H9 (cell line): Measurements from ENCODE around the gene TMEM97. TPM values are rescaled to one million over a fixed set of nuclear protein-coding genes. Genes with fewer than 3 reads are reported as not detected.

ENCODE experiments used
- DNase-seq: peaks from one replicate; pipeline ENCODE4 v3.0.0-alpha.2; 2017
- H2AFZ ChIP-seq: one replicate; pipeline ENCODE4 v1.6.1; 2013; ENCODE audit warnings: mild to moderate bottlenecking, low read length, control low read depth, moderate library complexity
- H2AK5ac ChIP-seq: 2 replicates; pipeline ENCODE4 v1.6.1; 2013; ENCODE audit warnings: low read length, control low read depth, mixed read lengths; ENCODE audit not compliant: insufficient read length
- H2BK120ac ChIP-seq: one replicate; pipeline ENCODE4 v1.6.1; 2013; ENCODE audit warnings: low read depth, mild to moderate bottlenecking, low read length, control low read depth, inconsistent platforms; ENCODE audit not compliant: poor library complexity, severe bottlenecking
- H2BK12ac ChIP-seq: 2 replicates; pipeline ENCODE4 v1.6.1; 2013; ENCODE audit warnings: low read length, control low read depth, mixed read lengths, low read depth; ENCODE audit not compliant: insufficient read length
- H2BK15ac ChIP-seq: 2 replicates; pipeline ENCODE4 v1.6.1; 2013; ENCODE audit warnings: low read depth, low read length, control low read depth
- H2BK20ac ChIP-seq: one replicate; pipeline ENCODE4 v1.6.1; 2013; ENCODE audit warnings: low read depth, mild to moderate bottlenecking, low read length, control low read depth, inconsistent platforms; ENCODE audit not compliant: poor library complexity, severe bottlenecking
- H2BK5ac ChIP-seq: 2 replicates; pipeline ENCODE4 v1.6.1; 2013; ENCODE audit warnings: low read length, control low read depth, mixed read lengths; ENCODE audit not compliant: insufficient read length
- H3K14ac ChIP-seq: 2 replicates; pipeline ENCODE4 v1.6.1; 2013; ENCODE audit warnings: low read length, control low read depth; ENCODE audit not compliant: insufficient read depth
- H3K18ac ChIP-seq: 2 replicates; pipeline ENCODE4 v1.6.1; 2013; ENCODE audit warnings: low read depth, mild to moderate bottlenecking, mixed read lengths, low read length, control low read depth; ENCODE audit not compliant: insufficient read length
- H3K23ac ChIP-seq: 2 replicates; pipeline ENCODE4 v1.6.1; 2013; ENCODE audit warnings: low read length, control low read depth, mixed read lengths, low read depth; ENCODE audit not compliant: insufficient read length
- H3K23me2 ChIP-seq: 2 replicates; pipeline ENCODE4 v1.6.1; 2013; ENCODE audit warnings: low read depth, mild to moderate bottlenecking, mixed read lengths, low read length, control low read depth; ENCODE audit not compliant: insufficient read length, poor library complexity, severe bottlenecking
- H3K27ac ChIP-seq: 2 replicates; pipeline ENCODE4 v1.5.1; 2013; ENCODE audit warnings: low read length, control low read depth, mixed read lengths, low read depth; ENCODE audit not compliant: insufficient read length
- H3K27me3 ChIP-seq: 2 replicates; pipeline ENCODE4 v1.6.1; 2013; ENCODE audit warnings: low read length, control low read depth, inconsistent platforms; ENCODE audit not compliant: insufficient read depth
- H3K4ac ChIP-seq: 2 replicates; pipeline ENCODE4 v1.6.1; 2013; ENCODE audit warnings: low read depth, mild to moderate bottlenecking, control low read depth, inconsistent platforms, low read length, moderate library complexity
- H3K4me1 ChIP-seq: 2 replicates; pipeline ENCODE4 v1.6.1; 2013; ENCODE audit warnings: low read length, control low read depth, inconsistent platforms; ENCODE audit not compliant: insufficient read depth
- H3K4me2 ChIP-seq: 2 replicates; pipeline ENCODE4 v1.6.1; 2013; ENCODE audit warnings: low read length, control low read depth, mixed read lengths; ENCODE audit not compliant: insufficient read length, insufficient read depth
- H3K56ac ChIP-seq: 2 replicates; pipeline ENCODE4 v1.6.1; 2013; ENCODE audit warnings: low read depth, mild to moderate bottlenecking, mixed read lengths, low read length, control low read depth; ENCODE audit not compliant: insufficient read length
- H3K79me1 ChIP-seq: 2 replicates; pipeline ENCODE4 v1.6.1; 2013; ENCODE audit warnings: low read depth, mild to moderate bottlenecking, moderate library complexity, low read length, control low read depth, inconsistent platforms; ENCODE audit not compliant: insufficient read depth, poor library complexity, severe bottlenecking
- H3K79me2 ChIP-seq: 2 replicates; pipeline ENCODE4 v1.6.1; 2013; ENCODE audit warnings: low read length, control low read depth, inconsistent platforms; ENCODE audit not compliant: insufficient read depth
- H3K9ac ChIP-seq: 2 replicates; pipeline ENCODE4 v1.6.1; 2013; ENCODE audit warnings: low read length, control low read depth, mixed read lengths; ENCODE audit not compliant: insufficient read length; ENCODE audit errors: extremely low read depth
- H3K9me3 ChIP-seq: one replicate; pipeline ENCODE4 v1.6.1; 2013; ENCODE audit warnings: low read depth, low read length, inconsistent platforms; ENCODE audit not compliant: control insufficient read depth
- H3T11ph ChIP-seq: one replicate; pipeline ENCODE4 v1.6.1; 2013; ENCODE audit warnings: mild to moderate bottlenecking, low read length, control low read depth, inconsistent platforms
- H4K20me1 ChIP-seq: one replicate; pipeline ENCODE4 v1.6.1; 2013; ENCODE audit not compliant: control insufficient read depth, insufficient read length, insufficient read depth
- H4K5ac ChIP-seq: 2 replicates; pipeline ENCODE4 v1.6.1; 2013; ENCODE audit warnings: low read depth, mild to moderate bottlenecking, mixed read lengths, low read length, control low read depth; ENCODE audit not compliant: insufficient read length
- H4K8ac ChIP-seq: replicated peaks from 2 replicates; pipeline ENCODE4 v1.6.1; 2013; ENCODE audit warnings: low read length, control low read depth, mixed read lengths, low read depth; ENCODE audit not compliant: insufficient read length
- H4K91ac ChIP-seq: 2 replicates; pipeline ENCODE4 v1.6.1; 2013; ENCODE audit warnings: low read depth, mild to moderate bottlenecking, moderate library complexity, mixed read lengths, low read length, control low read depth; ENCODE audit not compliant: insufficient read length
- H3K27ac Mint-ChIP-seq, 3 experiments: 2 replicates in 2 of 3; 3 replicates in 1 of 3; pipeline ENCODE4 v1.8.0; 2020 to 2021; ENCODE audit warnings: mixed read lengths in 3 of 3, mild to moderate bottlenecking in 1 of 3, moderate library complexity in 1 of 3
- H3K27me3 Mint-ChIP-seq: 2 replicates; pipeline ENCODE4 v1.8.0; 2021; ENCODE audit warnings: low read depth, mild to moderate bottlenecking, moderate library complexity, mixed read lengths
- H3K36me3 Mint-ChIP-seq, 3 experiments: 2 replicates in 2 of 3; 3 replicates in 1 of 3; pipeline ENCODE4 v1.8.0; 2020 to 2021; ENCODE audit warnings: low read depth in 3 of 3, mixed read lengths in 3 of 3; ENCODE audit not compliant: insufficient read depth in 1 of 3
- H3K4me1 Mint-ChIP-seq, 2 experiments: 2 replicates each; pipeline ENCODE4 v1.8.0; 2020; ENCODE audit warnings: mixed read lengths in 2 of 2
- H3K4me3 Mint-ChIP-seq, 2 experiments: 2 replicates in 1 of 2; 3 replicates in 1 of 2; pipeline ENCODE4 v1.8.0; 2020 to 2021; ENCODE audit warnings: mild to moderate bottlenecking in 2 of 2, mixed read lengths in 2 of 2, moderate library complexity in 1 of 2
- H3K9me3 Mint-ChIP-seq, 2 experiments: 2 replicates in 1 of 2; 3 replicates in 1 of 2; pipeline ENCODE4 v1.8.0; 2020; ENCODE audit warnings: mild to moderate bottlenecking in 2 of 2, mixed read lengths in 2 of 2, moderate library complexity in 1 of 2
- CTCF ChIP-seq: fragments of 200-600 bp; sonication (generic); conservative IDR thresholded peaks from 3 replicates; pipeline ENCODE4 v1.8.0; 2021; ENCODE audit warnings: antibody characterized with exemption, mild to moderate bottlenecking
- WGBS: extraction: QIAGEN DNeasy Blood & Tissue Kit; methylation state at CpG from one replicate; pipeline ENCODE4 v1.1.7; 2013; ENCODE audit warnings: missing lambda C conversion rate, low lambda C conversion rate, mixed read lengths; ENCODE audit not compliant: insufficient read length; ENCODE audit errors: extremely low coverage; 5-methylcytosine and 5-hydroxymethylcytosine counted together
- total RNA-seq: library from RNA; stranded (reverse); gene quantifications from 2 replicates; pipeline ENCODE4 v1.2.1, GENCODE V29; 2021

The TMEM97 gene
- total RNA-seq, 1 experiment from 2014 or later = 116 TPM

- Mint-ChIP-seq H3K9me3 (no peaks in the 10 kb centered on the region; a peak in 1 of 5 replicates), H3K27me3 (no peaks in the 10 kb centered on the region), H3K36me3 (peaks cover 5 to 14% (median 12%) of the 10 kb centered on the region in 3 experiments; a peak in 6 of 7 replicates), H3K4me1 (peaks cover 19 to 23% of the 10 kb centered on the region in 2 experiments), H3K27ac (no peak overlapping the region), H3K4me3 (no peak overlapping the region)
- Histone ChIP-seq H3K9ac (no peak overlapping the region), H2BK15ac (no peak overlapping the region), H3K27ac (no peak overlapping the region), H3K4me1 (peaks cover 9% of the 10 kb centered on the region; the same call in 1 of the 2 replicates), H2AFZ (no peak overlapping the region), H4K91ac (no peak overlapping the region), H4K8ac (no peak overlapping the region), H4K20me1 (no peaks in the 10 kb centered on the region), H3K14ac (no peak overlapping the region), H4K5ac (no peak overlapping the region), H3K27me3 (no peaks in the 10 kb centered on the region), H3K18ac (no peak overlapping the region), H3K9me3 (no peaks in the 10 kb centered on the region), H2BK120ac (no peak overlapping the region), H2BK20ac (no peak overlapping the region), H3K56ac (no peak overlapping the region), H3K79me2 (no peaks in the 10 kb centered on the region; the same call in 1 of the 2 replicates), H2BK5ac (no peak overlapping the region), H3K23me2 (peaks cover 13% of the 10 kb centered on the region), H3T11ph (no peak overlapping the region), H2BK12ac (no peak overlapping the region), H3K23ac (no peak overlapping the region), H3K4me2 (no peak overlapping the region), H3K79me1 (no peaks in the 10 kb centered on the region), H2AK5ac (no peak overlapping the region), H3K4ac (no peak overlapping the region)
- WGBS = no CpG with 5 or more reads among the region's 1 CpG
- no peak for TF ChIP-seq CTCF
- no peak for DNase-seq
Measured at GRCh38 chr17:28333083-28333746, 14.2 kb downstream of the TMEM97 start.
